Measurements from ENCODE around the gene PDE7B. TPM values are rescaled to one million over a fixed set of nuclear protein-coding genes. Genes with fewer than 3 reads are reported as not detected.

Gene PDE7B
- polyA plus RNA-seq, 1 of the 3 experiments (the other 2 are of a cell fraction), result 1.9 TPM

GRCh38 chr6:136067731-136068341, 216.3 kb downstream of the PDE7B start:
- CTCF ChIA-PET, result interaction anchor here (1.1 kb wide), 1 partner anchor 158 kb away, joined by 3 read pairs; no protein-coding TSS in a partner anchor
- Histone ChIP-seq H3K9me3 (no peaks in the 10 kb centered on the region), H3K4me3 (ENCODE audit: low read depth in 2 of 2, low read length in 1 of 2) (no peak overlapping the region), H4K20me1 (ENCODE audit: insufficient read depth) (no peaks in the 10 kb centered on the region), H3K9me2 (no peaks in the 10 kb centered on the region; the same call in 1 of the 2 replicates), H3K79me2 (ENCODE audit: insufficient read depth) (no peaks in the 10 kb centered on the region), H3K27ac (ENCODE audit: low read depth in 2 of 2, low read length in 1 of 2) (no peak overlapping the region), H3K4me1 (ENCODE audit: control insufficient read depth in 1 of 2, insufficient read depth in 2 of 2, low read depth in 1 of 2, low read length in 1 of 2) (peaks cover 0 to 6% of the 10 kb centered on the region in 2 experiments; a peak in 2 of 4 replicates), H3K27me3 (ENCODE audit: insufficient read depth) (no peaks in the 10 kb centered on the region), H3K36me3 (replicated peaks in 1 of 2; ENCODE audit: control insufficient read depth in 1 of 2, insufficient read depth in 2 of 2, low read length in 1 of 2) (no peaks in the 10 kb centered on the region), H3K9ac (no peak overlapping the region), H3K4me2 (no peak overlapping the region), H2AFZ (ENCODE audit: low read depth) (no peak overlapping the region), H3F3A (replicated peaks; ENCODE audit: insufficient read depth) (peaks cover 7% of the 10 kb centered on the region)
- WGBS (ENCODE audit: low lambda C conversion rate), result 87% methylated on average over 10 of the region's 10 CpGs
- no peak for DNase-seq
- POLR2A ChIA-PET, result no interaction called here
- TF ChIP-seq FOXJ3 (CRISPR knock-in tag; IDR thresholded peaks at IDR 0.05), result no peak
- no peak for TF ChIP-seq JUND (IDR thresholded peaks at IDR 0.05)
- no peak for TF ChIP-seq TEAD4 (IDR thresholded peaks at IDR 0.05; ENCODE audit: borderline replicate concordance, insufficient read depth)
- TF ChIP-seq CHD2 (IDR thresholded peaks at IDR 0.05; ENCODE audit: low read length, partially characterized antibody), result no peak
- TF ChIP-seq RFX5 (IDR thresholded peaks at IDR 0.05; ENCODE audit: low read length), result no peak
- TF ChIP-seq EZH2phosphoT487 (IDR thresholded peaks at IDR 0.05; ENCODE audit: borderline replicate concordance, low read depth), result no peak
- no peak for TF ChIP-seq FOXM1 (IDR thresholded peaks at IDR 0.05; ENCODE audit: low read depth)
- no peak for TF ChIP-seq SIN3A (IDR thresholded peaks at IDR 0.05; ENCODE audit: borderline replicate concordance, low read depth, low read length)
- TF ChIP-seq, protein P1, sequence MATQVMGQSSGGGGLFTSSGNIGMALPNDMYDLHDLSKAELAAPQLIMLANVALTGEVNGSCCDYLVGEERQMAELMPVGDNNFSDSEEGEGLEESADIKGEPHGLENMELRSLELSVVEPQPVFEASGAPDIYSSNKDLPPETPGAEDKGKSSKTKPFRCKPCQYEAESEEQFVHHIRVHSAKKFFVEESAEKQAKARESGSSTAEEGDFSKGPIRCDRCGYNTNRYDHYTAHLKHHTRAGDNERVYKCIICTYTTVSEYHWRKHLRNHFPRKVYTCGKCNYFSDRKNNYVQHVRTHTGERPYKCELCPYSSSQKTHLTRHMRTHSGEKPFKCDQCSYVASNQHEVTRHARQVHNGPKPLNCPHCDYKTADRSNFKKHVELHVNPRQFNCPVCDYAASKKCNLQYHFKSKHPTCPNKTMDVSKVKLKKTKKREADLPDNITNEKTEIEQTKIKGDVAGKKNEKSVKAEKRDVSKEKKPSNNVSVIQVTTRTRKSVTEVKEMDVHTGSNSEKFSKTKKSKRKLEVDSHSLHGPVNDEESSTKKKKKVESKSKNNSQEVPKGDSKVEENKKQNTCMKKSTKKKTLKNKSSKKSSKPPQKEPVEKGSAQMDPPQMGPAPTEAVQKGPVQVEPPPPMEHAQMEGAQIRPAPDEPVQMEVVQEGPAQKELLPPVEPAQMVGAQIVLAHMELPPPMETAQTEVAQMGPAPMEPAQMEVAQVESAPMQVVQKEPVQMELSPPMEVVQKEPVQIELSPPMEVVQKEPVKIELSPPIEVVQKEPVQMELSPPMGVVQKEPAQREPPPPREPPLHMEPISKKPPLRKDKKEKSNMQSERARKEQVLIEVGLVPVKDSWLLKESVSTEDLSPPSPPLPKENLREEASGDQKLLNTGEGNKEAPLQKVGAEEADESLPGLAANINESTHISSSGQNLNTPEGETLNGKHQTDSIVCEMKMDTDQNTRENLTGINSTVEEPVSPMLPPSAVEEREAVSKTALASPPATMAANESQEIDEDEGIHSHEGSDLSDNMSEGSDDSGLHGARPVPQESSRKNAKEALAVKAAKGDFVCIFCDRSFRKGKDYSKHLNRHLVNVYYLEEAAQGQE (IDR thresholded peaks at IDR 0.05; ENCODE audit: low read depth, low read length), result no peak
- TF ChIP-seq TCF12 (IDR thresholded peaks at IDR 0.05), result no peak
- no peak for TF ChIP-seq PBX3 (IDR thresholded peaks at IDR 0.05)
- TF ChIP-seq RXRA (IDR thresholded peaks at IDR 0.05; ENCODE audit: borderline replicate concordance, low read depth), result no peak
- TF ChIP-seq, protein P2, sequence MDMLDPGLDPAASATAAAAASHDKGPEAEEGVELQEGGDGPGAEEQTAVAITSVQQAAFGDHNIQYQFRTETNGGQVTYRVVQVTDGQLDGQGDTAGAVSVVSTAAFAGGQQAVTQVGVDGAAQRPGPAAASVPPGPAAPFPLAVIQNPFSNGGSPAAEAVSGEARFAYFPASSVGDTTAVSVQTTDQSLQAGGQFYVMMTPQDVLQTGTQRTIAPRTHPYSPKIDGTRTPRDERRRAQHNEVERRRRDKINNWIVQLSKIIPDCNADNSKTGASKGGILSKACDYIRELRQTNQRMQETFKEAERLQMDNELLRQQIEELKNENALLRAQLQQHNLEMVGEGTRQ (IDR thresholded peaks at IDR 0.05; ENCODE audit: borderline replicate concordance, low read depth, low read length), result no peak
- no peak for TF ChIP-seq GABPA (IDR thresholded peaks at IDR 0.05; ENCODE audit: low read depth)
- TF ChIP-seq, protein P3, sequence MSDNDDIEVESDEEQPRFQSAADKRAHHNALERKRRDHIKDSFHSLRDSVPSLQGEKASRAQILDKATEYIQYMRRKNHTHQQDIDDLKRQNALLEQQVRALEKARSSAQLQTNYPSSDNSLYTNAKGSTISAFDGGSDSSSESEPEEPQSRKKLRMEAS (IDR thresholded peaks at IDR 0.05; ENCODE audit: low read depth), result no peak
- TF ChIP-seq NFIC (IDR thresholded peaks at IDR 0.05; ENCODE audit: borderline replicate concordance), result no peak
- TF ChIP-seq YY1 (IDR thresholded peaks at IDR 0.05; ENCODE audit: low read depth), result no peak

Data from SK-N-SH (cell line).